K562 (cell line): ENCODE data around the gene ARHGAP33. TPM values are rescaled to one million over a fixed set of nuclear protein-coding genes. Genes with fewer than 3 reads are reported as not detected.

Experiments used
- AFF1 ChIP-seq, 2 experiments: fragments of 450-650 bp; IDR thresholded peaks; 2 replicates each; pipeline ENCODE4 v1.6.1; 2018; ENCODE audit warnings: mild to moderate bottlenecking in 2 of 2, low read depth in 1 of 2; ENCODE audit not compliant: partially characterized antibody in 2 of 2
- ATF4 ChIP-seq: fragments of 450-650 bp; formaldehyde crosslinking; IDR thresholded peaks from 2 replicates; pipeline ENCODE4 v1.4.0; 2022; ENCODE audit warnings: mild to moderate bottlenecking, moderate library complexity
- C11orf30 ChIP-seq: fragments of 450-650 bp; IDR thresholded peaks from 2 replicates; pipeline ENCODE4 v1.6.1; 2016; ENCODE audit warnings: low read depth, mild to moderate bottlenecking
- CHCHD3 ChIP-seq: fragments of 250-450 bp; sonication (Bioruptor Pico); IDR thresholded peaks from 2 replicates; pipeline ENCODE4 v2.1.2; 2022; ENCODE audit warnings: mild to moderate bottlenecking
- CREB1 ChIP-seq, 2 experiments: sonication (generic) in 1 of 2; formaldehyde crosslinking in 1 of 2; IDR thresholded peaks; 2 replicates each; pipeline versions ENCODE4 v1.6.1 to v1.8.0; 2012 to 2022; ENCODE audit warnings: inconsistent platforms in 1 of 2, mild to moderate bottlenecking in 1 of 2, missing genetic modification reagents in 1 of 2, moderate library complexity in 1 of 2
- ELF4 ChIP-seq: fragments of 450-650 bp; formaldehyde crosslinking; IDR thresholded peaks from 2 replicates; pipeline ENCODE4 v1.4.0; 2022; ENCODE audit warnings: missing genetic modification characterization
- ELK3 ChIP-seq: fragments of 450-650 bp; formaldehyde crosslinking; IDR thresholded peaks from 2 replicates; pipeline ENCODE4 v1.4.0; 2020; ENCODE audit warnings: mild to moderate bottlenecking
- GABPA ChIP-seq: fragments of 200-800 bp; sonication (Bioruptor generic); conservative IDR thresholded peaks from 2 replicates; pipeline ENCODE4 v1.6.1; 2016; ENCODE audit warnings: low read depth, missing genetic modification characterization, missing compliant biosample characterization
- HNRNPH1 ChIP-seq: fragments of 200-400 bp; formaldehyde crosslinking; optimal IDR thresholded peaks from 2 replicates; pipeline ENCODE3; 2017; ENCODE audit warnings: low read depth, mild to moderate bottlenecking, low read length, moderate library complexity
- HNRNPL ChIP-seq: fragments of 200-400 bp; formaldehyde crosslinking; IDR thresholded peaks from 2 replicates; pipeline ENCODE4 v1.6.1; 2017; ENCODE audit warnings: low read depth, mild to moderate bottlenecking, low read length
- MECOM ChIP-seq: fragments of 250-450 bp; sonication (Bioruptor Pico); IDR thresholded peaks from 2 replicates; pipeline ENCODE4 v1.8.0; 2022; ENCODE audit warnings: inconsistent platforms
- PATZ1 ChIP-seq: fragments of 250-450 bp; sonication (Bioruptor Pico); IDR thresholded peaks from 2 replicates; pipeline ENCODE4 v1.5.0; 2020; ENCODE audit warnings: mild to moderate bottlenecking, borderline replicate concordance
- POLR2G ChIP-seq: fragments of 200-400 bp; formaldehyde crosslinking; IDR thresholded peaks from 2 replicates; pipeline ENCODE4 v1.6.1; 2017; ENCODE audit warnings: low read depth, mild to moderate bottlenecking, antibody characterized with exemption, low read length, moderate library complexity
- RCOR1 ChIP-seq, 2 experiments: IDR thresholded peaks; 2 replicates each; pipeline ENCODE4 v1.6.1; 2012; ENCODE audit warnings: low read depth in 2 of 2, low read length in 2 of 2, borderline replicate concordance in 1 of 2, improper control_type of control experiment in 1 of 2
- SIX5 ChIP-seq, 2 experiments: IDR thresholded peaks; 2 replicates each; pipeline ENCODE4 v1.6.1; 2011; ENCODE audit warnings: low read length in 2 of 2, borderline replicate concordance in 1 of 2, low read depth in 1 of 2, mild to moderate bottlenecking in 1 of 2, moderate library complexity in 1 of 2; ENCODE audit not compliant: insufficient read depth in 1 of 2
- ZNF311 ChIP-seq: fragments of 250-450 bp; sonication (Bioruptor Pico); IDR thresholded peaks from 2 replicates; pipeline ENCODE4 v1.4.0; 2020; ENCODE audit warnings: mild to moderate bottlenecking, moderate library complexity
- ZNF408 ChIP-seq: fragments of 250-450 bp; sonication (Bioruptor Pico); IDR thresholded peaks from 2 replicates; pipeline ENCODE4 v1.4.0; 2020; ENCODE audit warnings: low read depth, mild to moderate bottlenecking, moderate library complexity
- ZNF668 ChIP-seq: fragments of 250-450 bp; sonication (Bioruptor Pico); IDR thresholded peaks from 2 replicates; pipeline ENCODE4 v1.8.0; 2022; ENCODE audit warnings: mild to moderate bottlenecking, inconsistent platforms
- polyA plus RNA-seq, 8 experiments: library from polyadenylated mRNA; depleted of rRNA in 4 of 8; stranded (reverse) in 5 of 8; unstranded in 3 of 8; fragments of >200 nt; fragmentation: Nextera tagmentation in 2 of 8; fragmentation: Illumina TruSeq in 1 of 8; extraction: Ambion mirVana in 2 of 8; extraction: Trizol in 1 of 8; gene quantifications; 2 replicates each; pipeline versions ENCODE4 v1.2.1 to v1.2.3, GENCODE V29; 2011 to 2014; ENCODE audit warnings: inconsistent platforms in 1 of 8, missing spikeins in 1 of 8
- total RNA-seq, 7 experiments: library from RNA; depleted of rRNA in 6 of 7; stranded (reverse); fragments of >200 nt in 6 of 7; fragmentation: Illumina TruSeq in 2 of 7; extraction: Trizol in 2 of 7; gene quantifications; 2 replicates each; pipeline versions ENCODE4 v1.2.1 to v1.2.3, GENCODE V29; 2011 to 2021; ENCODE audit warnings: low replicate concordance in 1 of 7

Gene ARHGAP33
- total and polyA plus RNA-seq, 9 of the 15 experiments (the other 6 are each of a cell fraction or from before 2014, with no cell fraction given) = 0.06 to 26.6 (median 1.6) TPM; not detected in 1

- TF ChIP-seq GABPA (tag) (peak; percentile 98), ZNF668 (CRISPR knock-in tag) (no peak), HNRNPH1 (no peak), ZNF408 (CRISPR knock-in tag) (no peak), POLR2G (no peak), HNRNPL (no peak), ELF4 (CRISPR knock-in tag) (no peak), CHCHD3 (no peak), ELK3 (no peak), CREB1 (IDR thresholded peaks at IDR 0.05) (peak; percentile 78), CREB1 (CRISPR knock-in tag; IDR thresholded peaks at IDR 0.05) (peak; percentile 91), ZNF311 (no peak), AFF1 (IDR thresholded peaks at IDR 0.05; ENCODE audit: low read depth in 1 of 2, partially characterized antibody in 2 of 2) (peak in 1 of 2 experiments; percentile 93), MECOM (no peak), RCOR1 (IDR thresholded peaks at IDR 0.05; ENCODE audit: borderline replicate concordance in 1 of 2, low read depth in 2 of 2, low read length in 2 of 2) (no peak), SIX5 (IDR thresholded peaks at IDR 0.05; ENCODE audit: borderline replicate concordance in 1 of 2, insufficient read depth in 1 of 2, low read depth in 1 of 2, low read length in 2 of 2) (peak; percentile 74 to 83), C11orf30 (peak; percentile 71), ATF4 (CRISPR knock-in tag) (0 out of 2 replicates have a peak, but pooled peaks have one; percentile 32), PATZ1 (CRISPR knock-in tag) (no peak)
These were observed 29.9 kb upstream of the ARHGAP33 start, which contains the start of the genes PSENEN and U2AF1L4 (continued) for GRCh38 chr19:35745328-35746086.
